GM23338 (cell line): ENCODE results near the gene ITSN2.

Source experiments
- CTCF ChIP-seq, 2 experiments: fragments of 200-600 bp in 1 of 2; sonication (generic) in 1 of 2; conservative IDR thresholded peaks; 2 replicates each; pipeline versions ENCODE4 v1.5.1 to v1.6.1; 2016 to 2017; ENCODE audit warnings: antibody characterized with exemption in 2 of 2, low read depth in 2 of 2, mild to moderate bottlenecking in 2 of 2, moderate library complexity in 1 of 2
- EZH2 ChIP-seq: fragments of 200-600 bp; sonication (generic); IDR thresholded peaks from one replicate; pipeline ENCODE4 v1.8.0; 2017; ENCODE audit warnings: antibody characterized with exemption, mild to moderate bottlenecking, low read depth; ENCODE audit not compliant: unreplicated experiment
- EZH2phosphoT487 ChIP-seq: fragments of 200-600 bp; sonication (generic); IDR thresholded peaks from one replicate; pipeline ENCODE4 v1.8.1; 2018; ENCODE audit warnings: antibody characterized with exemption; ENCODE audit not compliant: unreplicated experiment
- POLR2AphosphoS5 ChIP-seq: IDR thresholded peaks from 2 replicates; pipeline ENCODE4 v1.6.1; 2016; ENCODE audit warnings: antibody characterized with exemption, low read depth

DNA sequence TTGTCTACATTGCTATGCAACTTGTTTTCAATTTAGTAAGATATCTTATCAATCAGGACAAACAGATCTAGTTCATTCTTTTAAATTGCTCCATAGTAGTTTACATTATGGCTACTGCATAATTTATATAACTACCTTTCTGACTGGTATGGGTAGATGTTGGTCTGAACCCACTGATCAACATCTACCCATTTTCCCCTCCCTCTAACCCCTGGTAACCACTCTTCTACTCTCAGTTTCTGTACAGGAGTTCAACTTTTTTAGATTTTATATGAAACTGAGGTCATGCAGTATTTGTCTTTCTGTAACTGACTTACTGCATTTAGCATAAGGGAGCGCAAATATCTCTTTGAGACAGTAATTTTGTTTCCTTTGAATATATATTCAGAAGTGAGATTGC lies 73.2 kb downstream of the ITSN2 start:
- TF ChIP-seq CTCF (conservative IDR thresholded peaks at IDR 0.05; ENCODE audit: low read depth in 2 of 2) (no peak), POLR2AphosphoS5 (no peak), EZH2 (no peak), EZH2phosphoT487 (no peak)
